Motor neuron (in vitro differentiated cells): ENCODE data around the gene RPS21. TPM values are rescaled to one million over a fixed set of nuclear protein-coding genes. Genes with fewer than 3 reads are reported as not detected.
A peak's percentile ranks its signal among the peaks of the same experiment; 100 is the strongest.

Source experiments
- ATAC-seq, 8 experiments: fragments of 200-7000 bp; cut with Tn5 transposase; replicated peaks in 6 of 8; 2 replicates each; pipeline ENCODE4 v1.8.0; 2021; ENCODE audit warnings: mild to moderate bottlenecking in 8 of 8, moderate library complexity in 8 of 8
- H3K27ac ChIP-seq, 2 donors: fragments of 250-450 bp; sonication (Bioruptor Pico); 2 replicates each; pipeline ENCODE4 v1.9.0; 2021; ENCODE audit warnings: antibody characterized with exemption in 2 of 2, mild to moderate bottlenecking in 2 of 2, moderate library complexity in 1 of 2
- H3K4me1 ChIP-seq, 2 donors: fragments of 250-450 bp; sonication (Bioruptor Pico); replicated peaks in 1 of 2; 2 replicates each; pipeline ENCODE4 v1.6.1; 2021; ENCODE audit warnings: antibody characterized with exemption in 2 of 2, mild to moderate bottlenecking in 2 of 2, moderate library complexity in 1 of 2
- H3K4me3 ChIP-seq, 5 donors: fragments of 250-450 bp; sonication (Bioruptor Pico); 2 replicates each; pipeline ENCODE4 v1.9.0; 2021; ENCODE audit warnings: antibody characterized with exemption in 5 of 5, mild to moderate bottlenecking in 5 of 5, moderate library complexity in 4 of 5
- WGBS, 10 experiments: fragments of 450-650 bp; shearing (Covaris generic); methylation state at CpG; one replicate each; pipeline ENCODE4 v1.0.0; 2022; 5-methylcytosine and 5-hydroxymethylcytosine counted together
- in situ Hi-C, 9 experiments: fragments of 400-800 bp; cut with MboI; loops; one replicate each; pipeline ENCODE4 v1.15.0; 2021; ENCODE audit warnings: low sequenced_read_pairs in 9 of 9, low pct_unique_long_range_greater_than_20kb in 2 of 9; ENCODE audit not compliant: unreplicated experiment in 9 of 9
- total RNA-seq, 8 experiments: library from RNA; unstranded; fragments of 300-600 nt; gene quantifications; 2 replicates each; pipeline versions ENCODE4 v1.2.3 to v1.2.4, GENCODE V29; 2022

Gene RPS21
- total RNA-seq, 8 experiments from 2014 or later, result 960 to 3,776 (median 2,338) TPM

GRCh38 chr20:62363920-62364851, 22.7 kb upstream of the RPS21 start:
- Histone ChIP-seq H3K4me1 (peaks cover 68 to 77% of the 10 kb centered on the region in 2 donors), H3K4me3 (no peak overlapping the region), H3K27ac (peak overlapping the region in 1 of 2 donors; percentile 17)
- in situ Hi-C loops, result no loop called here
- ATAC-seq, result no peak
- 60 to 100% (median 74%) methylated on average over 2 to 6 of the region's 22 CpGs; no CpG with 5 or more reads in 6 of the 10 experiments for WGBS, 10 experiments

DNA sequence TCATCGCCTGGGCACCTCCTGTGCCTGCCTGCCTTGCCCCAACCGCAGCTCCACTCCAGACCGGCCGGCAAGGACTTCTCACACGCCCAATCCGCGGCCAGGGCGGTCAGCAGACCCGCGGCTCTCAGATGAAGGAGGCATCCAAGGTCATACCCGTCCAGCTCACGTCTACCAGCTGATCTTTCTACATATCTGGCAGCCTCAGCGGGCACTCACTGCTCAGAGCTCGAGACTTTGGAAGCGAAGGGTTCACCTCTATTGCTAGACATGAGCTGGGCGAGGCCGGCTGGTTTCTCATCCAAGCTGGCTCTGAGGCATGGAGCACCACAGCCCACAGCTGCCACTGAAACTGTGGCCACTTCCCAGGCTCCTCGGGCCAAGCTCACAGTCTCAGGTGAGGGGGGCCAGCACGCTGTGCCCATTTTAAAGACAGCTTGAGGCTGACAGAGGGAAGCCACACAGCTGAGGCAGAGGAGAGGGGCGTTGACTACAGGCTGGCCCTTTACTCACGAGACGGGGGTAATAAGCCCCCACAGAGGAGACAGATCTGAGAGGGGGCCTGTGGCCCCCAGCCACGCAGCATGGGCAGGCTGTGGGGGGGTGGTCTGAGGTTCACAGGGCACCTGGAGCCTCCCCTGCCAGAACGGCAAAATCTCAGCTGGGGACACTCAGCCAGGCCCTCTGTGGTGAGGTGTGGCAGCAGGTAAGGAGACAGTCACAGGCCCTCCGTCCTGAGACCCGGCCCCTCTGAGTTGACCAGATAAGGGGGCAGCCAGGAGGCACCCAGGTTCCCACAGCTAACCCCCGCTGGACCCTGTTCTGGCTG, 21.8 kb upstream of the RPS21 start:
- Histone ChIP-seq H3K27ac (peak overlapping the region in 1 of 2 donors; percentile 43), H3K4me3 (peak overlapping the region; percentile 49 to 84 (median 57)), H3K4me1 (peaks cover 69 to 78% of the 10 kb centered on the region in 2 donors)
- in situ Hi-C loops, result no loop called here
- WGBS, 10 experiments, result 20 to 80% (median 59%) methylated on average over 1 of the region's 27 CpGs; no CpG with 5 or more reads in 6 of the 10 experiments
- no peak for ATAC-seq

GRCh38 chr20:62365814-62366369, 21.0 kb upstream of the RPS21 start:
- in situ Hi-C loops, result no loop called here
- H3K4me3 ChIP-seq, result peak overlapping the region; percentile 49 to 84 (median 57)
- peak; percentile 0 to 58 (median 8) for ATAC-seq
- WGBS, 10 experiments, result 13% methylated on average over 3 of the region's 10 CpGs; no CpG with 5 or more reads in 9 of the 10 experiments
- peak overlapping the region in 1 of 2 donors; percentile 43 for H3K27ac ChIP-seq
- peaks cover 72 to 82% of the 10 kb centered on the region in 2 donors for H3K4me1 ChIP-seq

DNA sequence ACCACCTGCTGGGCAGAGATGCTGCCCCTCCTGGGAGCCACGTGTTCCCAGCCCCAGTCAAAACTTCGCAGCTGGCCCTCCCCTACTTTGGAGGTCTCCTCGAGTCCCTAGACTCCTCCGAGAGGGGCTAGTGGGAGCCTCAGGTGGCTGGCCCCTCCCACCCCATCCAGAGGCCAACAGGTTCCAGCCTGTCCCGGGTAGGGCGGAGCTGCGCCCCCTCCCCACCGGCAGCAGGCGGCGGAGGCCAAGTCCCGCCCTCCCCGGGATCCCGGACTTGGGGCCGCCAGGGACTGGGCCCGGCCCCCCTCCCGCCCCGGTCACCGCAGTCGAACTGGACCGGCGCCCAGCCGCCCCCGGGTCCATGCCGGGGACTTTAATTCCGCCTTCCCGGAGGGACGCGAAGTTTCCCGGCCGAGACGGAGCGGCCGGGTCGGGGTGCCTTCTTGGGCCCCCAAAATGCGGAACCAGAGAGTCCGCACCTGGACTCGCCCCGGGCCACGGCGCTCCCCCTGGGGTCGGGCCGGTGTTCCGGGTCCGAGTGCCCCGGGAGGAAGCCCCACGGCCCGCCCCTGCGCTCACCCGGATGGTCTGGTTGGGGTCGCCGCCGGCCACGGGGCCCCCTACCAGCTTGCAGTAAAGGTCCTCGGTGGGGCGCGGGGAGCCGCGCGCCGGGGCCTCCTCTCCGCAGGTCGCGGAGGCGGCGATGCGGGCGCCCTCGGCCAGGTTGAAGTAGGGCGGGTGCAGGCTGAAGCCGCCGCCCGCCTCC, 20.4 kb upstream of the RPS21 start:
- no CpG with 5 or more reads among the region's 72 CpGs for WGBS, 10 experiments
- in situ Hi-C loops, result no loop called here
- Histone ChIP-seq H3K4me3 (peak overlapping the region; percentile 49 to 84 (median 57)), H3K4me1 (peaks cover 68 to 76% of the 10 kb centered on the region in 2 donors), H3K27ac (peak overlapping the region; percentile 60 to 74)
- ATAC-seq, result peak in 7 of 8 experiments; percentile 1 to 50 (median 27)

GRCh38 chr20:62367136-62367632, 19.7 kb upstream of the RPS21 start, which contains the start of gene LAMA5:
LAMA5 (minus strand) TSS chr20:62367312; CDS start chr20:62367245, 67 bp downstream.
- no CpG with 5 or more reads among the region's 70 CpGs for WGBS, 10 experiments
- Histone ChIP-seq H3K4me3 (peak within 1 kb of the TSS; percentile 49 to 84 (median 57)), H3K4me1 (peaks cover 68 to 74% of the 10 kb centered on the region in 2 donors), H3K27ac (peak within 1 kb of the TSS; percentile 60 to 74)
- ATAC-seq, result peak; percentile 23 to 56 (median 38)
- in situ Hi-C loops, result no loop called here

GRCh38 chr20:62367633-62368391, 19.1 kb upstream of the RPS21 start:
- Histone ChIP-seq H3K27ac (peak overlapping the region; percentile 60 to 74), H3K4me1 (peaks cover 68 to 69% of the 10 kb centered on the region in 2 donors), H3K4me3 (peak overlapping the region; percentile 49 to 84 (median 57))
- ATAC-seq, result no peak
- WGBS, 10 experiments, result 16 to 20% methylated on average over 1 to 13 of the region's 37 CpGs; no CpG with 5 or more reads in 8 of the 10 experiments
- in situ Hi-C loops, result no loop called here

DNA sequence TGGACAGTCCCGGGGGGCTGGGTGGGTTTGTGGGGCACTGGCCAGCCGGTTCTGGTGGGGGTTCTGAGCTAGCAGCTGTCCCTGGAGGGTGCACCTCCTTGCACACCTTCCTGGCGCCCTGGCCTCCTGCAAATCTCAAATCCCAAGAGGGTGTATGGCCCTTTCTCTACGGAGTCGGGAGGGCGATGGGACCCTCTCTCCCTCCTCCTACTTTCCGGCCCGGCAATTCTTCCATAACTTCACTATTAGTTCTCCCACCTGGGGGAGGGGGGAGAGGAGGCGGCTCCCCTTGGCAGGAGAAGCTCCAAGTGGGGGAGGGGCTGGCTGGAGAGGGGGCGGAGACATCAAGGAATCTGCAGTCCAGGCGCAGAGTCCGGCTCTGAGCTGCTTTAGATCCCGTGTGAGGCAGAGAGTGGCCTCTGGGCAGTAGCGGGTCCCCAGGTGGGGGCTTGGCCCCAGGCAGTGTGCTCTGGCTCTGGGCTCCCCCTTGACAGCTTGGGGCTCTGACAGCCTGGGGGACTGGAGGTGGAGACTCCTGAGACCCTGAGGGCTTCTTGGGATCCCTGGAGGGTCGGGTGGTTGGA, 18.4 kb upstream of the RPS21 start:
- peak in 7 of 8 experiments; percentile 2 to 35 (median 29) for ATAC-seq
- in situ Hi-C loops, result no loop called here
- Histone ChIP-seq H3K27ac (no peak overlapping the region), H3K4me3 (peak overlapping the region in 3 of 5 donors; percentile 5 to 7 (median 7)), H3K4me1 (peaks cover 62% of the 10 kb centered on the region in 2 donors)
- WGBS, 10 experiments, result no CpG with 5 or more reads among the region's 15 CpGs

- H3K4me3 ChIP-seq, result peak overlapping the region in 3 of 5 donors; percentile 5 to 7 (median 7)
- in situ Hi-C loops, result no loop called here
- peak overlapping the region in 1 of 2 donors; percentile 6 for H3K27ac ChIP-seq
- no CpG with 5 or more reads among the region's 28 CpGs for WGBS, 10 experiments
- peaks cover 55 to 56% of the 10 kb centered on the region in 2 donors for H3K4me1 ChIP-seq
- ATAC-seq, result peak; percentile 8 to 68 (median 59)
Measured at GRCh38 chr20:62368976-62369814, 17.7 kb upstream of the RPS21 start.

DNA sequence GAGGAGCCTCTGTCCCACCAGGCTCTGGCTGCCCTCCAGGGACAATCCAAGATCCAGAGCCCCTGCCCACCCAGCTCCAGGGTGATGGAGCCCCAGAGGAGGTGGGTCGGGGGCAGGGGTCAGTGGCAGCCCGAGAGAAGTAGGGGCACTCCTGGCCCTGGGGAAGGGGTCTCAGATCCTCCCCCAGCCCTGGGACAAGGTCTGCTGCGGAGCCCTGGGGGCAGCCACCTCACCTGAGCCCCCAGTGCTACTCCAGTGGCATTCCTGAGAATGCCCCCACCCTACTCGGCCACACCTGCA, 17.1 kb upstream of the RPS21 start:
- no peak overlapping the region for H3K27ac ChIP-seq
- in situ Hi-C loops, result no loop called here
- peaks cover 54 to 56% of the 10 kb centered on the region in 2 donors for H3K4me1 ChIP-seq
- no peak overlapping the region for H3K4me3 ChIP-seq
- WGBS, 10 experiments, result no CpG with 5 or more reads among the region's 4 CpGs
- ATAC-seq, result no peak

- H3K4me1 ChIP-seq, result peaks cover 54 to 55% of the 10 kb centered on the region in 2 donors
- H3K27ac ChIP-seq, result no peak overlapping the region
- WGBS, 10 experiments, result 5 to 79% (median 43%) methylated on average over 2 to 8 of the region's 19 CpGs; no CpG with 5 or more reads in 6 of the 10 experiments
- ATAC-seq, result peak in 1 of 8 experiments; percentile 2
- H3K4me3 ChIP-seq, result no peak overlapping the region
- in situ Hi-C loops, result no loop called here
Measured at GRCh38 chr20:62370115-62370806, 16.6 kb upstream of the RPS21 start.
